SK-N-SH (cell line): ENCODE measurements around the gene RIC8B. TPM values are rescaled to one million over a fixed set of nuclear protein-coding genes. Genes with fewer than 3 reads are reported as not detected.
A peak's percentile ranks its signal among the peaks of the same experiment; 100 is the strongest.

Source experiments
- CTCF ChIA-PET: fragments of 300-600, 350-600 bp; formaldehyde crosslinking; extraction: SDS; loops from one replicate; lab custom pipeline; 2021; lab: Yijun Ruan, JAX
- POLR2A ChIA-PET: fragments of 350-600 bp; sonication (Branson Sonifier 250); formaldehyde crosslinking; extraction: SDS; loops from one replicate; lab custom pipeline; 2020; ENCODE audit warnings: antibody characterized with exemption, inconsistent platforms; lab: Yijun Ruan, JAX
- DNase-seq: peaks from one replicate; pipeline ENCODE4 v3.0.0; 2012
- H2AFZ ChIP-seq: fragments of 200-600 bp; sonication (generic); 2 replicates; pipeline ENCODE4 v1.8.1; 2016; ENCODE audit warnings: antibody characterized with exemption, mild to moderate bottlenecking, low read depth
- H3F3A ChIP-seq: fragments of 200-600 bp; sonication (generic); replicated peaks from 2 replicates; pipeline ENCODE3; 2016; ENCODE audit warnings: antibody characterized with exemption, mild to moderate bottlenecking; ENCODE audit not compliant: insufficient read depth
- H3K27ac ChIP-seq, 2 experiments: fragments of 200-500 bp in 1 of 2; fragments of 200-600 bp in 1 of 2; sonication (Bioruptor generic) in 1 of 2; sonication (generic), shearing (Covaris generic) in 1 of 2; 2 replicates each; pipeline versions ENCODE4 v1.5.1 to v1.6.1; 2014 to 2016; ENCODE audit warnings: low read depth in 2 of 2, inconsistent platforms in 1 of 2, low read length in 1 of 2, mild to moderate bottlenecking in 1 of 2, mixed read lengths in 1 of 2
- H3K27me3 ChIP-seq: fragments of 200-600 bp; sonication (generic), shearing (Covaris generic); 2 replicates; pipeline ENCODE4 v1.6.1; 2016; ENCODE audit warnings: mixed run types; ENCODE audit not compliant: insufficient read depth
- H3K36me3 ChIP-seq, 2 experiments: fragments of 200-500 bp in 1 of 2; fragments of 200-600 bp in 1 of 2; sonication (Bioruptor generic) in 1 of 2; sonication (generic) in 1 of 2; replicated peaks in 1 of 2; 2 replicates each; pipeline versions ENCODE3 to v1.5.1; 2014 to 2016; ENCODE audit warnings: low read length in 1 of 2, mild to moderate bottlenecking in 1 of 2; ENCODE audit not compliant: insufficient read depth in 2 of 2, control insufficient read depth in 1 of 2
- H3K4me1 ChIP-seq, 2 experiments: fragments of 200-500 bp in 1 of 2; fragments of 200-600 bp in 1 of 2; sonication (Bioruptor generic) in 1 of 2; sonication (generic), shearing (Covaris generic) in 1 of 2; 2 replicates each; pipeline versions ENCODE4 v1.5.1 to v1.6.1; 2014 to 2016; ENCODE audit warnings: low read depth in 1 of 2, low read length in 1 of 2, mixed run types in 1 of 2; ENCODE audit not compliant: insufficient read depth in 2 of 2, control insufficient read depth in 1 of 2
- H3K4me2 ChIP-seq: fragments of 200-600 bp; sonication (generic), shearing (Covaris generic); 2 replicates; pipeline ENCODE4 v1.6.1; 2017; ENCODE audit warnings: mixed run types
- H3K4me3 ChIP-seq, 2 experiments: fragments of 200-500 bp in 1 of 2; fragments of 200-600 bp in 1 of 2; sonication (Bioruptor generic) in 1 of 2; sonication (generic), shearing (Covaris generic) in 1 of 2; 2 replicates each; pipeline versions ENCODE4 v1.5.1 to v1.8.1; 2014 to 2016; ENCODE audit warnings: low read depth in 2 of 2, inconsistent platforms in 1 of 2, low read length in 1 of 2, mild to moderate bottlenecking in 1 of 2, mixed read lengths in 1 of 2, moderate library complexity in 1 of 2
- H3K79me2 ChIP-seq: fragments of 200-600 bp; sonication (generic); 2 replicates; pipeline ENCODE4 v1.8.1; 2017; ENCODE audit warnings: mild to moderate bottlenecking; ENCODE audit not compliant: insufficient read depth
- H3K9ac ChIP-seq: fragments of 200-600 bp; sonication (generic); 2 replicates; pipeline ENCODE4 v1.6.1; 2017; ENCODE audit warnings: mixed run types
- H3K9me2 ChIP-seq: fragments of 200-600 bp; sonication (generic); 2 replicates; pipeline ENCODE4 v1.6.1; 2017; ENCODE audit warnings: mixed run types
- H3K9me3 ChIP-seq: fragments of 200-600 bp; sonication (generic); 2 replicates; pipeline ENCODE4 v1.6.1; 2017; ENCODE audit warnings: mixed run types, mild to moderate bottlenecking, moderate library complexity
- H4K20me1 ChIP-seq: fragments of 200-600 bp; sonication (generic); 2 replicates; pipeline ENCODE4 v1.6.1; 2017; ENCODE audit warnings: mild to moderate bottlenecking, mixed run types; ENCODE audit not compliant: insufficient read depth
- GATA2 ChIP-seq: sonication (generic); formaldehyde crosslinking; IDR thresholded peaks from 2 replicates; pipeline ENCODE4 v1.5.0; 2020; ENCODE audit warnings: mild to moderate bottlenecking, missing genetic modification reagents
- JUND ChIP-seq: IDR thresholded peaks from 2 replicates; pipeline ENCODE4 v1.4.0; 2012
- MXI1 ChIP-seq: IDR thresholded peaks from 2 replicates; pipeline ENCODE4 v1.6.1; 2012; ENCODE audit warnings: mild to moderate bottlenecking, low read depth, low read length, improper control_type of control experiment
- NFIC ChIP-seq: IDR thresholded peaks from 2 replicates; pipeline ENCODE4 v1.4.0; 2012; ENCODE audit warnings: borderline replicate concordance
- NRF1 ChIP-seq: IDR thresholded peaks from 2 replicates; pipeline ENCODE4 v1.6.1; 2012; ENCODE audit warnings: low read depth, mild to moderate bottlenecking, low read length
- PBX3 ChIP-seq: IDR thresholded peaks from 2 replicates; pipeline ENCODE4; 2012
- RAD21 ChIP-seq: IDR thresholded peaks from 2 replicates; pipeline ENCODE4 v1.6.1; 2012; ENCODE audit warnings: mild to moderate bottlenecking, low read length
- RCOR1 ChIP-seq: fragments of 150-350 bp; IDR thresholded peaks from 2 replicates; pipeline ENCODE4 v1.6.1; 2017; ENCODE audit warnings: antibody characterized with exemption, low read length
- RFX5 ChIP-seq: IDR thresholded peaks from 2 replicates; pipeline ENCODE4 v1.6.1; 2012; ENCODE audit warnings: mild to moderate bottlenecking, improper control_type of control experiment, low read length
- TAF1 ChIP-seq: IDR thresholded peaks from 2 replicates; pipeline ENCODE4 v1.6.1; 2012; ENCODE audit warnings: low read depth, mild to moderate bottlenecking, low read length, moderate library complexity, borderline replicate concordance
- TEAD4 ChIP-seq: IDR thresholded peaks from 2 replicates; pipeline ENCODE4 v1.4.0; 2012; ENCODE audit warnings: mild to moderate bottlenecking, borderline replicate concordance; ENCODE audit not compliant: insufficient read depth
- USF2 ChIP-seq: fragments of 150-350 bp; IDR thresholded peaks from 2 replicates; pipeline ENCODE4 v1.6.1; 2017; ENCODE audit warnings: antibody characterized with exemption, low read length, low read depth, borderline replicate concordance
- ZBTB33 ChIP-seq: IDR thresholded peaks from 2 replicates; pipeline ENCODE4 v1.4.0; 2012; ENCODE audit warnings: low read depth, borderline replicate concordance
- WGBS: methylation state at CpG from one replicate; pipeline ENCODE4 v1.1.6; 2017; ENCODE audit warnings: low lambda C conversion rate; 5-methylcytosine and 5-hydroxymethylcytosine counted together
- polyA plus RNA-seq, 3 experiments: library from polyadenylated mRNA; depleted of rRNA; stranded (reverse); fragments of >200 nt; gene quantifications; 2 replicates each; pipeline ENCODE4 v1.2.3, GENCODE V29; 2012
- TF ChIP-seq, protein P1 (sequence below): fragments of 200-600 bp; sonication (generic); IDR thresholded peaks from 2 replicates; pipeline ENCODE4 v1.6.1; 2017; ENCODE audit warnings: antibody characterized with exemption, mild to moderate bottlenecking, moderate library complexity

Gene RIC8B
- polyA plus RNA-seq, 1 of the 3 experiments (the other 2 are of a cell fraction), result 6.2 TPM

- DNase-seq, result peak; percentile 74
- H3K9ac ChIP-seq, result peak overlapping the region; percentile 90
- WGBS, result 7% methylated on average over 20 of the region's 29 CpGs
- ChIA-PET CTCF (interaction anchor here (1.1 kb wide), 1 partner anchor 67 kb away, joined by 3 read pairs; no protein-coding TSS in a partner anchor), POLR2A (interaction anchor here (1.5 kb wide), 1 partner anchor 181 kb away, joined by 3 read pairs; the partner anchor contains the start of gene TMEM263)
- no peaks in the 10 kb centered on the region for H3K9me3 ChIP-seq
- H3K79me2 ChIP-seq, result peaks cover 49% of the 10 kb centered on the region
- H4K20me1 ChIP-seq, result peaks cover 4% of the 10 kb centered on the region; the same call in 1 of the 2 replicates
- H3K4me3 ChIP-seq, result peak overlapping the region; percentile 86 to 93
- H3K4me1 ChIP-seq, result peaks cover 4 to 16% of the 10 kb centered on the region in 2 experiments; a peak in 3 of 4 replicates
- TF ChIP-seq GATA2 (CRISPR knock-in tag) (peak; percentile 50), USF2 (no peak), PBX3 (no peak), NRF1 (peak; percentile 47), ZBTB33 (no peak)
- TF ChIP-seq, protein P1, sequence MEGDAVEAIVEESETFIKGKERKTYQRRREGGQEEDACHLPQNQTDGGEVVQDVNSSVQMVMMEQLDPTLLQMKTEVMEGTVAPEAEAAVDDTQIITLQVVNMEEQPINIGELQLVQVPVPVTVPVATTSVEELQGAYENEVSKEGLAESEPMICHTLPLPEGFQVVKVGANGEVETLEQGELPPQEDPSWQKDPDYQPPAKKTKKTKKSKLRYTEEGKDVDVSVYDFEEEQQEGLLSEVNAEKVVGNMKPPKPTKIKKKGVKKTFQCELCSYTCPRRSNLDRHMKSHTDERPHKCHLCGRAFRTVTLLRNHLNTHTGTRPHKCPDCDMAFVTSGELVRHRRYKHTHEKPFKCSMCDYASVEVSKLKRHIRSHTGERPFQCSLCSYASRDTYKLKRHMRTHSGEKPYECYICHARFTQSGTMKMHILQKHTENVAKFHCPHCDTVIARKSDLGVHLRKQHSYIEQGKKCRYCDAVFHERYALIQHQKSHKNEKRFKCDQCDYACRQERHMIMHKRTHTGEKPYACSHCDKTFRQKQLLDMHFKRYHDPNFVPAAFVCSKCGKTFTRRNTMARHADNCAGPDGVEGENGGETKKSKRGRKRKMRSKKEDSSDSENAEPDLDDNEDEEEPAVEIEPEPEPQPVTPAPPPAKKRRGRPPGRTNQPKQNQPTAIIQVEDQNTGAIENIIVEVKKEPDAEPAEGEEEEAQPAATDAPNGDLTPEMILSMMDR, result no peak
- TF ChIP-seq, all 33 proteins: peak for 2
- Histone ChIP-seq H3K4me2 (peak overlapping the region; percentile 94), H3K36me3 (peaks cover 0 to 3% of the 10 kb centered on the region in 2 experiments), H3K9me2 (no peaks in the 10 kb centered on the region), H3K27me3 (no peaks in the 10 kb centered on the region), H3K27ac (peak overlapping the region; percentile 82 to 99), H3F3A (peaks cover 6% of the 10 kb centered on the region), H2AFZ (peak overlapping the region; percentile 85; the same call in 1 of the 2 replicates)
These were observed 484 bp downstream of the RIC8B start for GRCh38 chr12:106774808-106775524.

DNA sequence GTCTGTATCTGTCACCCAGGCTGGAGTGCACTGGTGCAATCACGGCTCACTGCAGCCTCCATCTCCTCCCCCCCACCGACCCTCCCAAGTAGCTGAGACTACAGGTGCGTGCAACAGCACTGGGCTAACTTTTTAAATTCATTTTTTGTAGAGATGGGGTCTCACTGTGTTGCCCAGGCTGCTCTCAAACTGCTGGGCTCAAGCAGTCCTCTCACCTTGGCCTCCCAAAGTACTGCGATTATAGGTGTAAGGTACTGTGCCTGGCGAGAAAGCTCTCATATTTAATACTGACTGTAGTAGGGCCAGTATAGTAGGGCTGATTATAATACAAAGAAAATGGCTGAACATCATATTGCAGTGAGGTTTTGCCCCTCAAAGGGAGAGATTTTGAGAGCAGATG, 2.4 kb downstream of the RIC8B start:
- ChIA-PET CTCF (interaction anchor here (0.9 kb wide), 1 partner anchor 65 kb away, joined by 3 read pairs; no protein-coding TSS in a partner anchor), POLR2A (no interaction called here)
- Histone ChIP-seq H3K4me3 (no peak overlapping the region), H3K27ac (no peak overlapping the region), H3K79me2 (peaks cover 68% of the 10 kb centered on the region), H3K9ac (no peak overlapping the region), H3K36me3 (peaks cover 0 to 3% of the 10 kb centered on the region in 2 experiments), H4K20me1 (peaks cover 10% of the 10 kb centered on the region; the same call in 1 of the 2 replicates), H2AFZ (no peak overlapping the region), H3K4me1 (peaks cover 4 to 19% of the 10 kb centered on the region in 2 experiments; a peak in 3 of 4 replicates), H3K4me2 (no peak overlapping the region), H3K9me3 (no peaks in the 10 kb centered on the region), H3K9me2 (no peaks in the 10 kb centered on the region), H3F3A (peaks cover 10% of the 10 kb centered on the region), H3K27me3 (no peaks in the 10 kb centered on the region)
- no peak for TF ChIP-seq RAD21
- TF ChIP-seq JUND, result no peak
- no peak for TF ChIP-seq MXI1
- no peak for TF ChIP-seq NFIC
- no peak for TF ChIP-seq TAF1
- TF ChIP-seq TEAD4, result no peak
- TF ChIP-seq, protein P1, result no peak
- TF ChIP-seq RFX5, result no peak
- no peak for TF ChIP-seq NRF1
- TF ChIP-seq RCOR1, result no peak
- DNase-seq, result no peak
- whole genome bisulfite sequencing, result 98% methylated on average over 5 of the region's 5 CpGs
